ENCODE results near the gene SLC25A1.

Gene SLC25A1

DNA sequence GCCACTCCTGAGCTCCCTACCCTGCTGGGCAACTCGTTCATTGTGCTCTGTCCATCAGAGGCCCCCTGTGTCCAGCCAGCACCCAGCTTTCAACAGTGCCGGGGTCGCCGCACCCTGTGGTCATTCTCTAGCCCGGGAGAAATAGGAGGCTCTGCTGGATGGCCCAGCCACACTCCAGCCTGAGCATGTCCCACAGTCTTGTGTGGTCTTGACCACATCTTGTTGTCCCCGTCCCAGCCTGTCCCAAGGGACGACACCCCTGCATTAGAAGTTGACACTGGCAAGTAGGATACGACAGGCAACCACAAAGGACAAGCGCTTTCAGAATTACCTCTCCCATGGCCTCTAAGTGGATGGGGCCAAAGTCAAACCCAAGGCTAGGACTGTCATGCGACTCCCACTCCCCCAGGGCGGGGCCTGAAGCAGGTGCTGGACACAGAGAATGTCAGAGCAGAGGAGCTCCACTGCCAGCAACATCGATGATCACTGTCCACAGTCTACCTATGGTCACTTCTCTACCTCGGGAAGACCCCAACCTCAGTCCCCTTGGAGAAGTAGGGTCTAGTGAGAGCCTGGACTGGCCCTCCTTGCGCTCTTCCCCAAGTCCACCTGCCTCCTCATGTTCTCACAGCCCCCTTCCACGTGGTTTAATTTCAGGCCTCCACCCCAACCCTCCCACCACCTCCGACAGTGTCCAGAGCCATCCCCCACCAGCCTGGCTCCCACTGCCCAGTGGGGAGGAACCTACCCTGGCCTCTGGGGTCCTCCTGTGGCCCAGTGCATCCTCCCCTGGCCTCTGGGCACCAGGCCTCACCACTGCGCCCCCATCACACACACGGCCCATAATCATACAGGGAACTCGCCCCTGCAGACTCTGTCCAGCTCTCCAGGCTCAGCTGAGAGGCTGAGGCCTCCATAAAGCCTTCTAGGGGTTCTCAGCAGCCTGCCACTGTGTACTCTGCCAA is 51.9 kb downstream of the SLC25A1 start:
- no peak overlapping the region for H3K4me3 ChIP-seq (ENCODE audit: low read depth, low read length)

Measured in iPS-11a (cell line).